ENCODE data around the gene TUBB6.
A peak's percentile ranks its signal among the peaks of the same experiment; 100 is the strongest.

The TUBB6 gene

DNA sequence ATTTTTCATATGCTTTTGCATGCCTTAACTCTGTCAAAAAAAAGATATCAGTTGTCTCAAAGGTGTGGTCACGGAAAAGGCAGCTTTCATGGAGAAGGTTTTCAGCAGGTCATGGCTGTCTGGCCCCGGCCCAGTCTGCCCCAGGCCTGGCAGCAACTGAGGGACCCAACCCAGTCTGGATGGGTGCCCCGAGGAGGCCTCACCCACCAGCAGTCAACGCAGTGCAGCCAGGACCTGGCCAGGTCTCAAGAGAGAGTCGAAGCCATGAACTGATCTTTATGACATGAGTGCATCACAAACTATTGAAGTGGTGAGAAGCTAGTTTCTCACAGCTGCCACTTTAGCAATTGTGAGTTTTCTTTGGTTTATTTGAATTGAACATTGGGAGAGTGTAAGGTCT, 7.9 kb downstream of the TUBB6 start:
- H3K4me2 ChIP-seq (ENCODE audit: low read length): peak overlapping the region; percentile 79
- TF ChIP-seq, protein P1, sequence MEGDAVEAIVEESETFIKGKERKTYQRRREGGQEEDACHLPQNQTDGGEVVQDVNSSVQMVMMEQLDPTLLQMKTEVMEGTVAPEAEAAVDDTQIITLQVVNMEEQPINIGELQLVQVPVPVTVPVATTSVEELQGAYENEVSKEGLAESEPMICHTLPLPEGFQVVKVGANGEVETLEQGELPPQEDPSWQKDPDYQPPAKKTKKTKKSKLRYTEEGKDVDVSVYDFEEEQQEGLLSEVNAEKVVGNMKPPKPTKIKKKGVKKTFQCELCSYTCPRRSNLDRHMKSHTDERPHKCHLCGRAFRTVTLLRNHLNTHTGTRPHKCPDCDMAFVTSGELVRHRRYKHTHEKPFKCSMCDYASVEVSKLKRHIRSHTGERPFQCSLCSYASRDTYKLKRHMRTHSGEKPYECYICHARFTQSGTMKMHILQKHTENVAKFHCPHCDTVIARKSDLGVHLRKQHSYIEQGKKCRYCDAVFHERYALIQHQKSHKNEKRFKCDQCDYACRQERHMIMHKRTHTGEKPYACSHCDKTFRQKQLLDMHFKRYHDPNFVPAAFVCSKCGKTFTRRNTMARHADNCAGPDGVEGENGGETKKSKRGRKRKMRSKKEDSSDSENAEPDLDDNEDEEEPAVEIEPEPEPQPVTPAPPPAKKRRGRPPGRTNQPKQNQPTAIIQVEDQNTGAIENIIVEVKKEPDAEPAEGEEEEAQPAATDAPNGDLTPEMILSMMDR (IDR thresholded peaks at IDR 0.05; ENCODE audit: low read depth, low read length): no peak
- TF ChIP-seq EZH2phosphoT487 (IDR thresholded peaks at IDR 0.05; ENCODE audit: low read depth): no peak
- peaks cover 12% of the 10 kb centered on the region for H3K36me3 ChIP-seq (replicated peaks; ENCODE audit: low read depth, low read length)
- H3K4me1 ChIP-seq (ENCODE audit: low read length): peaks cover 50% of the 10 kb centered on the region
- peak overlapping the region; percentile 57 for H3K9ac ChIP-seq (ENCODE audit: low read length)
- peaks cover 3% of the 10 kb centered on the region; the same call in 1 of the 2 replicates for H3K9me3 ChIP-seq (ENCODE audit: insufficient read depth, low read length)
- H3K27me3 ChIP-seq (ENCODE audit: low read depth, low read length): no peaks in the 10 kb centered on the region
- H3K27ac ChIP-seq (ENCODE audit: low read length): peak overlapping the region; percentile 87
- peak overlapping the region; percentile 60 for H2AFZ ChIP-seq (ENCODE audit: low read depth, low read length)
- H3K79me2 ChIP-seq (ENCODE audit: low read length): no peaks in the 10 kb centered on the region
- H4K20me1 ChIP-seq (ENCODE audit: insufficient read depth, low read length): no peaks in the 10 kb centered on the region
- peak overlapping the region; percentile 52 for H3K4me3 ChIP-seq (ENCODE audit: low read length)

DNA sequence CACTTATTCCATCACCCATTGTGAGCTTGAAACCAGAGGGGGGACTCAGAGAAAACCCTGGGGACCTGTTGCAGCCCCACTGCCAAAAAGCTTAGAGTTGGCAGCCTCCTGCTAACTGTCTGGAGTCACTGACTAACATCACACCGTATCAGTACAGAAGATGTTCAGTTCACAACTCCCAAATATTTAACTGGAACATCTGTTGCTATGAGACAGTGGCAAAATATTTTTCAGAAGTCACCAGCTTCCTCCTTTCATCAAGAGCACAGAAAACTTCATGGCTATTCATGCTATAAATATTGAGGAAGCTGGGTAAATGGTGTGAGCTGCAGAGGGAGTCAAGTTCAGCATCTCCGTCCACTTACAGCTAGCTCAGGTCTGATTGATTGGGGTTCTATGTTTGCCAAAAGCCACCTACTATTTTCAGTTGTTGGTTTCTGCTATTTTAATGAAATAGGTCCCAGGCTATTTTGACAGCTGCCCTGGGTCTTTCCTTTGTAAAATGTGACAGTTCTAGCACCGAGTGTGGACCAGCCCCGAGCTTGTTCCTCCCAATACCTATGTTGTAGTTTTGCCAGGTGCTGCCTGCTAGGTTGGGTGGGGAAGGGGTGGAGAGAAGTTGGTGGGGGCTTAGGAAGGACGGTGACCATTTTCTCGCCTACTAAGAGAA, 9.8 kb downstream of the TUBB6 start:
- peaks cover 5% of the 10 kb centered on the region for H3K36me3 ChIP-seq (replicated peaks; ENCODE audit: low read depth, low read length)
- peak overlapping the region; percentile 18; the same call in 1 of the 2 replicates for H3K9ac ChIP-seq (ENCODE audit: low read length)
- TF ChIP-seq, protein P1 (IDR thresholded peaks at IDR 0.05; ENCODE audit: low read depth, low read length): no peak
- TF ChIP-seq EZH2phosphoT487 (IDR thresholded peaks at IDR 0.05; ENCODE audit: low read depth): no peak
- peak overlapping the region; percentile 40 for H3K27ac ChIP-seq (ENCODE audit: low read length)
- H3K4me1 ChIP-seq (ENCODE audit: low read length): peaks cover 54% of the 10 kb centered on the region
- H4K20me1 ChIP-seq (ENCODE audit: insufficient read depth, low read length): no peaks in the 10 kb centered on the region
- no peaks in the 10 kb centered on the region for H3K79me2 ChIP-seq (ENCODE audit: low read length)
- 0 out of 2 replicates have a peak overlapping the region, but pooled peaks have one; percentile 38 for H2AFZ ChIP-seq (ENCODE audit: low read depth, low read length)
- H3K4me2 ChIP-seq (ENCODE audit: low read length): peak overlapping the region; percentile 44
- H3K9me3 ChIP-seq (ENCODE audit: insufficient read depth, low read length): no peaks in the 10 kb centered on the region
- no peaks in the 10 kb centered on the region for H3K27me3 ChIP-seq (ENCODE audit: low read depth, low read length)
- H3K4me3 ChIP-seq (ENCODE audit: low read length): peak overlapping the region; percentile 5; the same call in 1 of the 2 replicates

DNA sequence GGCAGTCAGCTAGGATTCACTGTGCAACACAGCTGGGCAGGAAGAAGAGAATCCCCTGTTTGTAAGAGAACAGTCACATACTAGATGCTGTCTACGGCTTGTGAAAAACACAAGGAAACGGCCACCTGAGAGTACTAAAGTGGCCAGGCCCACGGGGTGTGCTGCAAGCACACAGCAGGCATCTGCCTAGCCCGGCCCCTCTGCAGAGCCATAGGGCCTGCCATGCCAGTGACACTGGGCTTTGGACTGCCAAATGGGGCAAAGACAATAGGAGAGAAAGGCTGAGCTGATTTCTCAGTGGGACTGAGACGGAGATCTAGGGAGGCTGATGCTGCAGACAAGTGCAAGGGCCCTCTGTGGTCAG, 10.3 kb downstream of the TUBB6 start:
- Histone ChIP-seq H3K36me3 (replicated peaks; ENCODE audit: low read depth, low read length) (peaks cover 4% of the 10 kb centered on the region), H3K4me2 (ENCODE audit: low read length) (peak overlapping the region; percentile 44), H3K4me1 (ENCODE audit: low read length) (peaks cover 54% of the 10 kb centered on the region)

DNA sequence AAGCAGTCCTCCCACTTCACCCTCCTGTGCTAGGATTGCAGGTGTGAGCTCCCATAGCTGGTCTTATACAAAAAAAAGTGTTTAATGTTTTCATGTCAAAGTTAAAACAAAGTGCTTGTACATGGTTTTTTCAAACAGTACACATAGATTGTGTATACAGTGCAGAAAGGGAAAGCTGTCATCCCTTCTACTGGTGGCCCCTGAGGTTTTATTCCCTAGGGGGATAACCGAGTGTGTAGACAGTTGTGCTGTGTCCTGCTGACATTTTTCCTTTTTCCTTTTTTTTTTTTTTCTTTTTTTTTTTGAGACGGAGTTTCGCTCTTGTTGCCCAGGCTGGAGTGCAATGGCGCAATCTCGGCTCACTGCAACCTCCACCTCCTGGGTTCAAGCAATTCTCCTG, 10.8 kb downstream of the TUBB6 start:
- no peak for TF ChIP-seq EZH2phosphoT487 (IDR thresholded peaks at IDR 0.05; ENCODE audit: low read depth)
- TF ChIP-seq, protein P1 (IDR thresholded peaks at IDR 0.05; ENCODE audit: low read depth, low read length): no peak
- Histone ChIP-seq H3K9ac (ENCODE audit: low read length) (no peak overlapping the region), H3K4me3 (ENCODE audit: low read length) (no peak overlapping the region), H3K4me1 (ENCODE audit: low read length) (peaks cover 49% of the 10 kb centered on the region), H3K36me3 (replicated peaks; ENCODE audit: low read depth, low read length) (peaks cover 3% of the 10 kb centered on the region), H3K27me3 (ENCODE audit: low read depth, low read length) (no peaks in the 10 kb centered on the region), H3K79me2 (ENCODE audit: low read length) (no peaks in the 10 kb centered on the region), H3K4me2 (ENCODE audit: low read length) (no peak overlapping the region), H3K9me3 (ENCODE audit: insufficient read depth, low read length) (no peaks in the 10 kb centered on the region), H4K20me1 (ENCODE audit: insufficient read depth, low read length) (no peaks in the 10 kb centered on the region), H2AFZ (ENCODE audit: low read depth, low read length) (no peak overlapping the region), H3K27ac (ENCODE audit: low read length) (no peak overlapping the region)

More for the DNA sequence above, 10.3 kb downstream of the TUBB6 start:
- no peaks in the 10 kb centered on the region for H3K9me3 ChIP-seq (ENCODE audit: insufficient read depth, low read length)
- H4K20me1 ChIP-seq (ENCODE audit: insufficient read depth, low read length): no peaks in the 10 kb centered on the region
- H2AFZ ChIP-seq (ENCODE audit: low read depth, low read length): 0 out of 2 replicates have a peak overlapping the region, but pooled peaks have one; percentile 38
- H3K9ac ChIP-seq (ENCODE audit: low read length): no peak overlapping the region
- peak overlapping the region; percentile 40 for H3K27ac ChIP-seq (ENCODE audit: low read length)
- no peak overlapping the region for H3K4me3 ChIP-seq (ENCODE audit: low read length)
- H3K27me3 ChIP-seq (ENCODE audit: low read depth, low read length): no peaks in the 10 kb centered on the region
- H3K79me2 ChIP-seq (ENCODE audit: low read length): no peaks in the 10 kb centered on the region
- no peak for TF ChIP-seq EZH2phosphoT487 (IDR thresholded peaks at IDR 0.05; ENCODE audit: low read depth)
- TF ChIP-seq, protein P1 (IDR thresholded peaks at IDR 0.05; ENCODE audit: low read depth, low read length): no peak

All from OCI-LY3 (cell line).